C4-2B (cell line): ENCODE data around the gene SLMAP.

Source experiments
- ZFX ChIP-seq: fragments of 450-650 bp; IDR thresholded peaks from 2 replicates; pipeline ENCODE4 v1.6.1; 2017
- TF ChIP-seq, protein P1 (sequence below): fragments of 450-650 bp; conservative IDR thresholded peaks from 2 replicates; pipeline ENCODE4 v1.5.1; 2017; ENCODE audit warnings: mild to moderate bottlenecking

DNA sequence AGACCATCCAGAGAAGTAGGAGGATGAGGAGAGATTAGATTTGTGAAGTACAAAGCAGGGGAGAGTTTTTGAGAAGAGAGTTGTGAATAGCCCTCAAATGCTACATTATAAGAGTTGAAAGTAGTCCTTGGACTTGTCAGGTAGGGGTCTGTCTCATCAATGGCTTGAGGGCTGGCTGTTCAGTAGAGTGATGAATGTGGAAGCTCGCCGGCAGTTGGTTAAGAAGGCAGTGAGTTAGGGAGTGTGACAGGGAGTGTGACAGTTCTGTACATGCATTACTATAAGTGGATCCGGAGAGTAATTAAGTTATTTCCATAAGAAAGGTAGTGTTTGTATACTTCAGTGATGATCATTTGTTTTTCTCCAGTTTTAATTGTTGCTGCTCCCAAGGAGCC is 32.5 kb downstream of the SLMAP start:
- TF ChIP-seq, protein P1, sequence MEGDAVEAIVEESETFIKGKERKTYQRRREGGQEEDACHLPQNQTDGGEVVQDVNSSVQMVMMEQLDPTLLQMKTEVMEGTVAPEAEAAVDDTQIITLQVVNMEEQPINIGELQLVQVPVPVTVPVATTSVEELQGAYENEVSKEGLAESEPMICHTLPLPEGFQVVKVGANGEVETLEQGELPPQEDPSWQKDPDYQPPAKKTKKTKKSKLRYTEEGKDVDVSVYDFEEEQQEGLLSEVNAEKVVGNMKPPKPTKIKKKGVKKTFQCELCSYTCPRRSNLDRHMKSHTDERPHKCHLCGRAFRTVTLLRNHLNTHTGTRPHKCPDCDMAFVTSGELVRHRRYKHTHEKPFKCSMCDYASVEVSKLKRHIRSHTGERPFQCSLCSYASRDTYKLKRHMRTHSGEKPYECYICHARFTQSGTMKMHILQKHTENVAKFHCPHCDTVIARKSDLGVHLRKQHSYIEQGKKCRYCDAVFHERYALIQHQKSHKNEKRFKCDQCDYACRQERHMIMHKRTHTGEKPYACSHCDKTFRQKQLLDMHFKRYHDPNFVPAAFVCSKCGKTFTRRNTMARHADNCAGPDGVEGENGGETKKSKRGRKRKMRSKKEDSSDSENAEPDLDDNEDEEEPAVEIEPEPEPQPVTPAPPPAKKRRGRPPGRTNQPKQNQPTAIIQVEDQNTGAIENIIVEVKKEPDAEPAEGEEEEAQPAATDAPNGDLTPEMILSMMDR, result no peak
- no peak for TF ChIP-seq ZFX
